CD8-positive, alpha-beta memory T cell (primary cell): ENCODE results near the gene MIOX. TPM values are rescaled to one million over a fixed set of nuclear protein-coding genes. Genes with fewer than 3 reads are reported as not detected.

Experiments used
- CTCF ChIA-PET: fragments of 350-600 bp; sonication (Branson Sonifier 250); formaldehyde crosslinking; loops from one replicate; lab custom pipeline; 2021; ENCODE audit warnings: antibody characterized with exemption; lab: Charles Lee
- POLR2A ChIA-PET: fragments of 350-600 bp; sonication (Branson Sonifier 250); formaldehyde crosslinking; loops from one replicate; lab custom pipeline; 2021; ENCODE audit warnings: antibody characterized with exemption; lab: Charles Lee
- DNase-seq, 5 donors: peaks; one replicate each; pipeline versions ENCODE4 v3.0.0 to v3.0.0-alpha.2; 2020 to 2022; ENCODE audit warnings: mixed read lengths in 1 of 5
- H3K27ac ChIP-seq: one replicate; pipeline ENCODE4 v1.7.0; 2013; ENCODE audit warnings: low read depth, mild to moderate bottlenecking, low read length, moderate library complexity
- H3K27me3 ChIP-seq: 2 replicates; pipeline ENCODE4 v1.7.0; 2013; ENCODE audit warnings: low read length, mild to moderate bottlenecking; ENCODE audit not compliant: insufficient read depth, poor library complexity, severe bottlenecking
- H3K36me3 ChIP-seq: 2 replicates; pipeline ENCODE4 v1.7.0; 2013; ENCODE audit warnings: mild to moderate bottlenecking, low read length, moderate library complexity; ENCODE audit not compliant: insufficient read depth
- H3K4me1 ChIP-seq: 2 replicates; pipeline ENCODE4 v1.7.0; 2013; ENCODE audit warnings: mild to moderate bottlenecking, low read length, moderate library complexity; ENCODE audit not compliant: insufficient read depth
- H3K4me3 ChIP-seq: 2 replicates; pipeline ENCODE4 v1.7.0; 2013; ENCODE audit warnings: mild to moderate bottlenecking, low read length
- H3K9me3 ChIP-seq: 2 replicates; pipeline ENCODE4 v1.7.0; 2013; ENCODE audit warnings: mild to moderate bottlenecking, low read length
- H3K27ac Mint-ChIP-seq, 8 donors: one replicate each; pipeline ENCODE4 v1.8.0; 2020 to 2021; ENCODE audit warnings: mixed read lengths in 8 of 8, mild to moderate bottlenecking in 6 of 8, inconsistent platforms in 3 of 8, moderate library complexity in 3 of 8
- H3K27me3 Mint-ChIP-seq, 2 donors: one replicate each; pipeline ENCODE4 v1.8.0; 2020 to 2021; ENCODE audit warnings: mixed read lengths in 2 of 2, mild to moderate bottlenecking in 1 of 2, moderate library complexity in 1 of 2
- H3K36me3 Mint-ChIP-seq, 3 donors: one replicate each; pipeline ENCODE4 v1.8.0; 2020 to 2021; ENCODE audit warnings: mixed read lengths in 3 of 3, inconsistent platforms in 1 of 3, mild to moderate bottlenecking in 1 of 3
- H3K4me1 Mint-ChIP-seq, 3 donors: one replicate each; pipeline ENCODE4 v1.8.0; 2020 to 2021; ENCODE audit warnings: mixed read lengths in 3 of 3, inconsistent platforms in 1 of 3, mild to moderate bottlenecking in 1 of 3
- H3K4me3 Mint-ChIP-seq, 7 donors: one replicate each; pipeline ENCODE4 v1.8.0; 2020 to 2021; ENCODE audit warnings: mixed read lengths in 7 of 7, mild to moderate bottlenecking in 6 of 7, moderate library complexity in 4 of 7, inconsistent platforms in 2 of 7
- H3K9me3 Mint-ChIP-seq, 5 donors: one replicate each; pipeline ENCODE4 v1.8.0; 2020 to 2022; ENCODE audit warnings: mixed read lengths in 5 of 5, mild to moderate bottlenecking in 3 of 5, moderate library complexity in 2 of 5, inconsistent platforms in 1 of 5
- polyA plus RNA-seq: library from polyadenylated mRNA; unstranded; fragments of 300-500 nt; fragmentation: Illumina TruSeq; gene quantifications from one replicate; pipeline ENCODE4 v1.2.3, GENCODE V29; 2021
- total RNA-seq, 2 experiments: library from RNA; stranded (reverse); gene quantifications; one replicate each; pipeline ENCODE4 v1.2.3, GENCODE V29; 2021

Gene MIOX
- total and polyA plus RNA-seq, 3 experiments from 2014 or later: 0.31 TPM; not detected in 2

DNA sequence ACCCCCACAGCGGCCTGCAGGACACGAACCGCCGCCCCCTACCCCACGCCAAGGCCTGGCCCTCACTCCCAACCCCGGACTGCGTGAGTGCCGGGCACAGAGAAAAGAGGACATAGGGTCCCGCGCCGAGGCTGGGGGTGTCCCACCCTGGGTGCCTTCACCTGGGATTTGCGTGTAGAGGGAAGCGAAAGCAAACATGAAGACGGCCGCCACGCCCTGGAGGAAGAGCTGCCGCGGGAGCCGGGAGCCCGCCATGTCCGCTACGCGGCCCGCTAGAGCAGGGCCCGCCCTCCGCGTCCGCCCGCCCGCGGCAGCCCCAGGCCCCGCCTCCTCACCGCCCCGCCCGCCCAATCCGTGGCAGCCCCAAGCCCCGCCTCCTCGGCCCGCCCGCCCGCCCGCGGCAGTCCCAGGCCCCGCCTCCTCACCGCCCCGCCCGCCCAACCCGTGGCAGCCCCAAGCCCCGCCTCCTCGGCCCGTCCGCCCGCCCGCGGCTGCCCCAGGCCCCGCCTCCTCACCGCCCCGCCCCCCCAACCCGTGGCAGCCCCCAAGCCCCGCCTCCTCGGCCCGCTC lies 20.8 kb downstream of the MIOX start, which contains the start of gene LMF2:
LMF2 (minus strand) TSS at position 282 of the 570 bp plus-strand sequence; CDS start at position 255, 27 bp downstream.
- Histone ChIP-seq H3K27me3 (no peaks in the 10 kb centered on the region), H3K9me3 (no peaks in the 10 kb centered on the region), H3K4me1 (peaks cover 23% of the 10 kb centered on the region), H3K4me3 (peak within 1 kb of the TSS; percentile 80), H3K27ac (peak within 1 kb of the TSS; percentile 88), H3K36me3 (peaks cover 11% of the 10 kb centered on the region)
- H3K4me3 Mint-ChIP-seq: peak within 1 kb of the TSS; percentile 92 to 99 (median 94)
- CTCF ChIA-PET: interaction anchor here (0.6 to 8.7 kb wide), 10 partner anchors 9 to 265 kb away, joined by 3 to 91 read pairs (median 7); partner anchors contain the start of genes SCO2 and SYCE3
- peaks cover 0 to 1% of the 10 kb centered on the region in 2 donors for H3K27me3 Mint-ChIP-seq
- peak within 1 kb of the TSS; percentile 93 to 100 (median 98) for H3K27ac Mint-ChIP-seq
- H3K9me3 Mint-ChIP-seq: no peaks in the 10 kb centered on the region
- DNase-seq: peak; percentile 87 to 96 (median 92)
- POLR2A ChIA-PET: interaction anchor here (0.6 to 3.3 kb wide), 17 partner anchors 10 to 316 kb away, joined by 3 to 93 read pairs (median 6); partner anchors contain the start of genes CHKB, HDAC10, KLHDC7B and SCO2
- peaks cover 17 to 32% (median 19%) of the 10 kb centered on the region in 3 donors for H3K4me1 Mint-ChIP-seq
- peaks cover 0 to 33% (median 2%) of the 10 kb centered on the region in 3 donors for H3K36me3 Mint-ChIP-seq

DNA sequence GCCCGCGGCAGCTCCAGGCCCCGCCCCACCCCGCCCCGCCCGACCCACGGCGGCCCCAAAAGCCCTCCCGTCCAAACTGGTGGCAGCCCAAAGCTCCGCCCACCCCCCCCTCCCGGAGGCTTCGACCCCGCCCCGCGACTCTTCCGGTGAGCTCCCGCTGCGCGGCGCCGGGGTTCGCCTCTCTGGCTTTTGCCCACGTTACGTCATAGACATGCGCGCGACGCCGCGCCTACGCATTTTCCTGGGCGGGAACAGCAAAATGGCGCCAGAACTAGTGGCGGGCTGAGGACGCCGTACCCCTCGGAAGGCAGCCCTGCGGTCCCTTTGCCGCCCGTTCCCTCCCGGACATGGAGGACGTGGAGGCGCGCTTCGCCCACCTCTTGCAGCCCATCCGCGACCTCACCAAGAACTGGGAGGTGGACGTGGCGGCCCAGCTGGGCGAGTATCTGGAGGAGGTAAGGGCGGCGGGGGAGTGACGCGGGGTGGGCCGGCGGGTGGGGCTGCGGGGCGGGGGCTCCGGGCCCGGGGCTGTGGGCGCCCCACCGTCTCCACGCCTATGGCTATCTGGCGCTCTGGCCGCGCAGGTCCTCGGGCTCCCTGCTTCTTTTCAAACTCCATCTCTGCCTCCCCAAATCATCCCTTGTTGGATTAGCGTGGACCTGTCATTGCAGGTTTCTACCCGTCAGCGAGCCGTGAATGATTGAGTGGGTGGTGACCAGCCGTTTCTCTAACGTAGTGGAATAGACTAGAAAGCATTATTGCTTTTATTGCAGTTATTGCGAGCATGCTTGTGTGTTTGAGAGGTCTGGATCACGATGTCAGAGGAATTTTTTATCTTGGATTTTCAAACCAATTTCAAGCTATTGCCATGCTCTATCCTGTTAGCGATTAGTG lies 21.6 kb downstream of the MIOX start, which contains the start of gene NCAPH2:
NCAPH2 (plus strand) TSS at position 234 of the 894 bp plus-strand sequence; CDS start at position 348, 114 bp downstream.
- Mint-ChIP-seq H3K9me3 (no peaks in the 10 kb centered on the region), H3K27me3 (peaks cover 0 to 1% of the 10 kb centered on the region in 2 donors), H3K4me3 (peak within 1 kb of the TSS; percentile 92 to 99 (median 94)), H3K4me1 (peaks cover 17 to 32% (median 19%) of the 10 kb centered on the region in 3 donors), H3K27ac (peak within 1 kb of the TSS; percentile 93 to 100 (median 98)), H3K36me3 (peaks cover 0 to 33% (median 2%) of the 10 kb centered on the region in 3 donors)
- Histone ChIP-seq H3K27ac (peak within 1 kb of the TSS; percentile 88), H3K4me1 (peaks cover 23% of the 10 kb centered on the region), H3K4me3 (peak within 1 kb of the TSS; percentile 80), H3K36me3 (peaks cover 11% of the 10 kb centered on the region), H3K9me3 (no peaks in the 10 kb centered on the region), H3K27me3 (no peaks in the 10 kb centered on the region)
- CTCF ChIA-PET: interaction anchor here (0.6 to 8.7 kb wide), 12 partner anchors 9 to 265 kb away, joined by 3 to 91 read pairs (median 5); partner anchors contain the start of genes SCO2 and SYCE3
- POLR2A ChIA-PET: interaction anchor here (0.6 to 3.3 kb wide), 18 partner anchors 10 to 317 kb away, joined by 3 to 93 read pairs (median 6); partner anchors contain the start of genes CHKB, HDAC10, KLHDC7B and SCO2
- DNase-seq: peak in 4 of 5 donors; percentile 96 to 98 (median 96)

DNA sequence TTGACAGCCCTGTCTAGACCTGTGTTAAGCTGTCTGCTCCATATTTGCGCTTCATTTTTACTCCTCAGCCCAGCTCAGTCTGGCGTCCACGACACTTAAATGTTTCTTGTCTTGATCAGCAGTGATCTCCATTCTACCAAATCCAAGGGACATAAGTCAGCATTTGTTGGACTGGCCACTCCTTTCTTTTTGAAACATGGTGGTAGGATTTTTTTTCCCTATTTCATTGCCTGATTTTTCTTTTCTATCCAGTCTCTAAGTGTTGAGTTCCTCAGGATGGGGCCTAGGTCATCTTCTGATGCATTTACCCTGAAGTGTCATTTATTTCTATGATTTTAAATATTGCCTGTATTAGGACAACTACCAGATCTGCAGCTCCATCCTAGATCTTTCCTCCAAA lies 22.2 kb downstream of the MIOX start:
- H3K4me3 Mint-ChIP-seq: peak overlapping the region; percentile 92 to 97 (median 94)
- H3K4me1 Mint-ChIP-seq: peaks cover 17 to 36% (median 19%) of the 10 kb centered on the region in 3 donors
- DNase-seq: no peak
- ChIA-PET CTCF (interaction anchor here (0.9 to 8.7 kb wide), 9 partner anchors 9 to 112 kb away, joined by 3 to 91 read pairs (median 8); partner anchors contain the start of genes SCO2 and SYCE3), POLR2A (interaction anchor here (0.6 to 3.3 kb wide), 9 partner anchors 16 to 318 kb away, joined by 3 to 93 read pairs (median 7); partner anchors contain the start of genes KLHDC7B, SCO2 and SYCE3)
- H3K27me3 Mint-ChIP-seq: peaks cover 0 to 1% of the 10 kb centered on the region in 2 donors
- no peaks in the 10 kb centered on the region for H3K9me3 Mint-ChIP-seq
- peaks cover 0 to 33% (median 2%) of the 10 kb centered on the region in 3 donors for H3K36me3 Mint-ChIP-seq
- Histone ChIP-seq H3K27me3 (no peaks in the 10 kb centered on the region), H3K36me3 (peaks cover 11% of the 10 kb centered on the region), H3K27ac (peak overlapping the region; percentile 88), H3K4me3 (peak overlapping the region; percentile 55), H3K4me1 (peaks cover 23% of the 10 kb centered on the region), H3K9me3 (no peaks in the 10 kb centered on the region)
- peak overlapping the region; percentile 87 to 100 (median 98) for H3K27ac Mint-ChIP-seq

DNA sequence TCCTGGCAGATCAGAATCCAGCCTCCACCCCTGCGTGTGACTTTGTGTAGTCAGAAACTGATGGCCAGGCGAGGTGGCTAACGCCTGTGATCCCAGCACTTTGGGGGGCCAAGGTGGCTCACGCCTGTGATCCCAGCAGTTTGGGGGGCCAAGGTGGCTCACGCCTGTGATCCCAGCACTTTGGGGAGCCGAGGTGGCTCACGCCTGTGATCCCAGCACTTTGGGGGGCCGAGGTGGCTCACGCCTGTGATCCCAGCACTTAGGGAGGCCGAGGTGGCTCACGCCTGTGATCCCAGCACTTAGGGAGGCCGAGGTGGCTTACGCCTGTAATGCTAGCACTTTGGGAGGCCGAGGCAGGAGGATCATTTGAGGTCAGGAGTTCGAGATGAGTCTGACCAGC lies 26.5 kb downstream of the MIOX start:
- H3K4me1 Mint-ChIP-seq: peaks cover 22 to 36% (median 30%) of the 10 kb centered on the region in 3 donors
- CTCF ChIA-PET: interaction anchor here (3.0 to 8.7 kb wide), 2 partner anchors 12 kb away, joined by 20 to 91 read pairs; partner anchors contain the start of gene SCO2
- Histone ChIP-seq H3K9me3 (no peaks in the 10 kb centered on the region), H3K27ac (no peak overlapping the region), H3K4me3 (no peak overlapping the region), H3K4me1 (peaks cover 11% of the 10 kb centered on the region), H3K27me3 (no peaks in the 10 kb centered on the region), H3K36me3 (peaks cover 12% of the 10 kb centered on the region)
- H3K9me3 Mint-ChIP-seq: no peaks in the 10 kb centered on the region
- POLR2A ChIA-PET: interaction anchor here (0.8 to 2.3 kb wide), 2 partner anchors 12 to 14 kb away, joined by 10 to 12 read pairs; partner anchors contain the start of gene SCO2
- no peak overlapping the region for H3K4me3 Mint-ChIP-seq
- DNase-seq: no peak
- H3K36me3 Mint-ChIP-seq: peaks cover 0 to 48% (median 2%) of the 10 kb centered on the region in 3 donors
- H3K27ac Mint-ChIP-seq: no peak overlapping the region
- peaks cover 0 to 1% of the 10 kb centered on the region in 2 donors for H3K27me3 Mint-ChIP-seq

DNA sequence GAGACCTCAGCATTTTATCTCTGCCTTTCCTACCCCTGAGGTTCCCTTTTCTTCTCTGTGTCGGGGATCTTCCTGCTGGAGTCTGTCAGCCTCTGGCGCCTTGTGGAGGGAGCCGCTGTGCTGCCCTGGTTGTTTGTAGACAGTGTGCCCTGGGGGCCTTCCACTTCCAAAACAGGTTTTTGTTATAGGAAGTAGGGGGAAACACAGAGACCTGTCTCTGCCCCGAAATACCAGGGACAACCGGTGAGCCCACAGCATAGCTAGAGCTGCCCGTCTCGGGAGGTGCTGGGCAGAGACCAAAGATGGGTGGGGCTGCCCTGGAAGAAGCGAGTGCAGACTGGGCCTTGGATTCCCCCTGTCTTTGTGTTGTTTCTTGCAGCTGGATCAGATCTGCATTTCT lies 29.4 kb downstream of the MIOX start:
- no peak overlapping the region for H3K27ac Mint-ChIP-seq
- peaks cover 0 to 63% (median 2%) of the 10 kb centered on the region in 3 donors for H3K36me3 Mint-ChIP-seq
- H3K4me1 ChIP-seq: no peaks in the 10 kb centered on the region
- no peaks in the 10 kb centered on the region for H3K9me3 ChIP-seq
- no peak overlapping the region for H3K4me3 ChIP-seq
- CTCF ChIA-PET: interaction anchor here (3.0 kb wide), 1 partner anchor 9 kb away, joined by 20 read pairs; the partner anchor contains the start of gene SCO2
- H3K4me3 Mint-ChIP-seq: no peak overlapping the region
- peaks cover 13% of the 10 kb centered on the region for H3K36me3 ChIP-seq
- H3K9me3 Mint-ChIP-seq: no peaks in the 10 kb centered on the region
- no peak overlapping the region for H3K27ac ChIP-seq
- DNase-seq: no peak
- peaks cover 0 to 1% of the 10 kb centered on the region in 2 donors for H3K27me3 Mint-ChIP-seq
- POLR2A ChIA-PET: no interaction called here
- no peaks in the 10 kb centered on the region for H3K27me3 ChIP-seq
- H3K4me1 Mint-ChIP-seq: peaks cover 9 to 22% (median 18%) of the 10 kb centered on the region in 3 donors

DNA sequence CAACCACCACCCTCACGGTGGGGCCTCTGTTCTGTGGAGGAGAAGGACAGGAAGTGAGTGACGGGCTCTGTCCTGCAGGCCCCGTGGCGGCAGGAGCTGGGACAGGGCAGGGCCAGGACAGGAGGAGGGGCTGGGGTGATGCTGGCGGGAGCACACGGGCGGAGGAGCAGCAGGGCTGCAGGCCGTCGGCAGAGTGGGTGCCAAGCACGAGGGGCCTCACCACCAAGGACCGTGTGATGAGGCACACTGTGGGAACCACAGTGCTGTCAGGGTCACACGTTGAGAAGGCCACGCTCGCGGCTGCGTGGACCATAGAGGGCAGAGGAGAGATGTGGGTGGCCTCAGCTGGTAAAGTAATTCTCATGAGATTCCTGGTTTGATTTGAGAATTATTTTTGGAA lies 30.2 kb downstream of the MIOX start:
- Histone ChIP-seq H3K4me3 (no peak overlapping the region), H3K9me3 (no peaks in the 10 kb centered on the region), H3K4me1 (no peaks in the 10 kb centered on the region), H3K27me3 (no peaks in the 10 kb centered on the region), H3K27ac (no peak overlapping the region), H3K36me3 (peaks cover 13% of the 10 kb centered on the region)
- POLR2A ChIA-PET: interaction anchor here (1.2 kb wide), 1 partner anchor 9 kb away, joined by 3 read pairs; the partner anchor contains the start of gene SCO2
- H3K4me3 Mint-ChIP-seq: no peak overlapping the region
- H3K9me3 Mint-ChIP-seq: no peaks in the 10 kb centered on the region
- peaks cover 0 to 1% of the 10 kb centered on the region in 2 donors for H3K27me3 Mint-ChIP-seq
- H3K4me1 Mint-ChIP-seq: peaks cover 9 to 22% (median 18%) of the 10 kb centered on the region in 3 donors
- peak overlapping the region in 1 of 8 donors; percentile 29 for H3K27ac Mint-ChIP-seq
- CTCF ChIA-PET: interaction anchor here (1.1 to 2.8 kb wide), 3 partner anchors 9 to 46 kb away, joined by 4 to 9 read pairs (median 8); partner anchors contain the start of genes LMF2, NCAPH2, SCO2 and SYCE3
- DNase-seq: no peak
- peaks cover 0 to 65% (median 2%) of the 10 kb centered on the region in 3 donors for H3K36me3 Mint-ChIP-seq
